Fibroblast of peridontal ligament (primary cell): ENCODE data around the gene AFMID.

Source experiments
- DNase-seq: peaks from one replicate; pipeline ENCODE4 v3.0.0-alpha.2; 2010; ENCODE audit errors: extremely low read depth

Gene AFMID

DNA sequence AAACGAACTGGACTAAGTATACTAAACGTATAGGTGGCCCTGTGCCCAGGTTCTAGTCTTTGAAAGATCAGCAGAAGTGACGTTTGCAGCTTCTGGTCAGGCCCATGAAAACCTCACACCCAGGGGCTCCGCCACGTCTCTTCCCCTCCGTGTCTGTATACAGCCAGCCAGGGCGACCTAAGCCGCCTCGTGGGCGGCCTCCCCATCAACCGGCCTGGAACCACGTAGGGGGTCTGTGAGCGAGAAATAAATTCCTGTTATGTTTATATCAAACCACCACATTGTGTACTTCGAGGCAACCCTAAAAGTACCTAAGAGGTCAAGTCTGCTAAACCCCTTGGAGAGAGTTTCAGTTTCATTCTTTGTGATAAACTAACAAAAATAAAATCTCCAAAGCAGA lies 7.1 kb upstream of the AFMID start:
- peak; percentile 26 for DNase-seq

DNA sequence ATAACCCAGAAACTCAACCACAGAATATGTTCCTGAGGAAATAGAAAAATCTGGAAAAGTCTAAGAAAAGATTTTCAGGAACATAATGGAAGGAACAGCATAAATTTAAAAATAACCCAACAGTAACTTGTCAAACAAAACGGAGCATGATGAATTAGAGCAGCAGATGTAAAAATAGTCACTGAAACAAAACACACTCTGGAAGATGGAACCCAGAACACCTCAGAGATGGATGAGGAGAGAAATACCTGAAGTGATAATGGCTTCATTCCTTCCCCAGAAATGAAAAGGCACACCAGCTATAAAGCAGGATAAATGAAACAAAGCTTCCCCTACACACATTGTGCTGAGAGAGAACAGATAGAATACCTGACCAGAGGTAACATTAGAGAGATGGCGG lies 6.7 kb upstream of the AFMID start:
- DNase-seq = no peak

DNA sequence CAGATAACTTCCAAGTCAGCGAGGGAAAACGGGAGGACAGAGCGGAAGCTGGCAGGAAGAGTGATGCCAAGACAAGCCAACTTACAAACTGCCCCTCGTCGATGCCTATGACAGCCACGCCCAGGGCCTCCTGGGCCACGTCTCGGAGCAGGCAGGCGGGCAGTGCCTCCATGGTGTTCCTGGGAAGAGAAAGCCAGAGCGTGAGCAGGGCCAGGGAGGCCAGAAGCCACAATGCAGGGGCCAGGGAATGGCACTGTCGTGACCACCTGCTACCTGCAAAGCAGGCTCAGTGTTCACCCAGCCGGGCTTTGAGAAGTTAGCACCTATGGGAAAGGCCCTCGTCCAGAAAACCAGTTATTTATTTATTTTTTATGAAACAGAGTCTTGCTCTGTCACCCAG lies 4.7 kb upstream of the AFMID start:
- no peak for DNase-seq

DNA sequence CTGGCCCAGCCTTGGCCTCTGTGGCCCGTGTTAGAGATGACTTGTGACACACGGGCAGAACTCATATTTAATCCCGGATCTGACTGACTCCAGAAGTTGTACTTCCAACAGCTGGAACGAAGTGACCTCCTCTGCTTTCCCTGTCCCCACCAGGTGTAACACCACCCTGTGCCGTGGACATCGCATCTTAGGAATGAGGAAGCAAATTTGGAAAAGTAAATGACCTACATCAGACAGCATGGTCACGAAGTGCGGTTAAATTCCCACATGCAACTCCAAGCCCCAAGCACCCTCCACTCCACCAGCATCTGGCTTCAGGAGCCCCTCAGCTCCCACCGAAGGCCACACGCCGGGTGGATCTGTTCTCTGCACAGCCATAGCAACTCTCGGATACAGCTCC lies 3.2 kb upstream of the AFMID start:
- DNase-seq = no peak

DNA sequence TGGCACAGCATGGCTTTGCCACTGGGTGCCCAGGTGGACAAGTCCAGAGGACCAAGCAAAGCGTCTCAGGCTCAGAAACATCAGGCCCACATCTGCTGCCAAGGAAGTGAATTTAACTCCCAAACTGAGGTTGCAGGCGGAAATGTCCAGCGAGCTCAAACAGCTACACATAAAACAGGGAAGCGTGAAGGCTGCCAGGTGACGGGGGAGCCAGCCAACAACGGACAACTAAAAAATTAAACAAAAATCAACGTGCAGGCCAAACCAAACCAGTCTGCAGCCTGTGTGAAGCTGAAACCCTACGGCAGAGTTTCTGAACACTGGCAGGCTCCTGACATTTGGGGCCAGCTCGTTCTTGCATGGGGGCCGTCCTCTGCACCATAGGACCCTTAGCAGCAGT lies 2.8 kb upstream of the AFMID start:
- DNase-seq = no peak

DNA sequence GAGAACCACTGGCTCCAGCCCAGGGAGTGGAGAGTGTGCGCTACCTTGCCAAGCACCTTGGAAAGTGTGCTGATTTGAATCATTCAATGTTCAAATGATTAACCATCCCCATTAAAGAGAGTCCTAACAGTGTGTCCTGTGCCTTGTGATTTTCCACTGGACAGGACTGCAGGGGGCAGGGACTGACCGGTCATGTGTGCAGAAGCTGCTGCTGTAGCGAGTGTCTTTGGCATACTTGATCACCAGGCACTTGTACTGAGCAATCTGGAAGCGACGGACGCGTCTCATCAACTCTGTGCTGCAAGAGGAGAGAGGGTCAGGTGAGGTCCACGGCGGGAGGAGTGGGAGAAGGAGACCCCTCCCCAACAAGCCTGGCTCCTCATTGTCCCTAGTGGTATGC lies 2.3 kb upstream of the AFMID start:
- no peak for DNase-seq

DNA sequence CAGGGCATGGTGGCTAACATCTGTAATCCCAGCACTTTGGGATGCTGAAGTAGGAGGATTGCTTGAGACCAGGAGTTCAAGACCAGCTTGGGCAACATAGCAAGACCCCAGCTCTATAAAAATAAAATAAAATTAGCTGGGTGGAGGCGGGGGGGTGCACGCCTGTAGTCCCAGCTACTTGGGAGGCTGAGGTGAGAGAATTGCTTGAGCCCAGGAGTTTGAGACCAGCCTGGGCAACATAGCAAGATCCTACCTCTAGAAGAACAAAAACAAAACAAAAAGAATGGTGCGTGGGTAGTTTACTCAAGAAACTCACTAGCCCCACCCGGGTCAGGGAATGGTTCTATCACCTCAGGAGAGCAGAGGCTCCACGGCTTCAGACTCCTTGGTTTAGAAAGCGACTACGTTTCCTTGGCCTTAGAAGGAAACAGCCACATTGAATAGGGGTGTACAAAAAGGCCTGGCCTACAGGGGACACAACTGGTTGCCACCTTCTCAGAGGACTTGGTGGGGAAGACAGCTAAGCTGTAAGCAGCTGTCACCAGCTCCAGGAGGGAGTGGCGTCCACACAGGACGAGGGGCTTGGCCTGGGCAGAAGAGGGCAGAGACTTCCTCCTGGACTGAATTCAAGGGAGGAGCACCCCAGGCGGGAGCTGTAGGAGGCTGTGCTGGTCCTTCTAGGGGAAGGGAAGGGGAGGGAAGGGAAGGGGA lies 1.0 kb upstream of the AFMID start:
- DNase-seq = no peak

DNA sequence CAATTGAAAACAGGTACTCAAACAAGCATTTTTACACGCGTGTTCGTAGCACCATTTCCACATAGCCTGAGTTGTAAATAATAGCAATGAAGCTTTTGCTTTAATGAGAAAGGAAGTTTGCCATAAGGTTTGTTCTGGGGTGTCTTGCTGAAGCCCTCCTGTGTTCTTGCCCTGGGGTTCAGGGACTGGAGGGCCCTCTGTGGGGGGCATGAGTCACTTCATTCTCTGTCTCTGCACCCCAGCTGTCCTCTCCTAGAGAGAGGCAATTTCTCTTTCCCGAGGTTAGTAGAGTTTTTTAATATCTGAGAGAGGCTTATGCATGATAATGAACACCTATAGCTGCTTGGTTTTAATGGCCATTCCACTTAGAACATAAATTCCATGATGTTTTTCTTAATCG lies 9.6 kb downstream of the AFMID start:
- DNase-seq = no peak

DNA sequence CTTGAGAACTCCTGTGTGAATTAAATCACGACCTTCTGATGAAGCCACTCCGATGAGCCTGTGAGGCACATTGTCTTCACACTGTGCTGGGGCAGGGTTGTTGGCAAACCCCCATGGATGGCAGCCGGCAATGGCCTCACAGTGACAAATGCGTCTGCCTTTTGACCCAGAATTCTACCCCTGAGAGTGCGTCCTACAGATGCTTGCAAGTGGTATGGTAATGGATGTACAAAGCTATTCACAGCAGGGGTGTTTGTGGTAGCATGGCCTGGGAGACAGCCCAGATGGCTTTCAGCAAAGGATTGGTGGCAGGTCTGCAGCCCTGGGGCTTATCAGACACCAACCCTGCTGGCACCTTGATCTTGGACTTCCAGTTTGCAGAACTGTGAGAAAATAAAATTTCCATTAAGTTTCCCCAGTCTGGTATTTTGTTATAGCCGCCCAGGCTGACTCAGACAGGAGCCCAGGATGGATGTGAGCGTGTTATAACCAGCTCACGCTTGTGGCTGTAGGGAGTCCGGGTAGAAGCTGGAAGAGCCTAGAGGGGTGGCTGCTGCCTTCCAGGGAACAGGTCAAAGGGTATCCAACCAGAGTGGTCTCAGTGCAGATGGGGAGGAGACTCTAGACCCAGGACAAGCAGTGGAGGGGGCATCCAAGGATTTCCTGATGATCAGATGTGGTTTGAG lies 10.1 kb downstream of the AFMID start:
- no peak for DNase-seq

DNA sequence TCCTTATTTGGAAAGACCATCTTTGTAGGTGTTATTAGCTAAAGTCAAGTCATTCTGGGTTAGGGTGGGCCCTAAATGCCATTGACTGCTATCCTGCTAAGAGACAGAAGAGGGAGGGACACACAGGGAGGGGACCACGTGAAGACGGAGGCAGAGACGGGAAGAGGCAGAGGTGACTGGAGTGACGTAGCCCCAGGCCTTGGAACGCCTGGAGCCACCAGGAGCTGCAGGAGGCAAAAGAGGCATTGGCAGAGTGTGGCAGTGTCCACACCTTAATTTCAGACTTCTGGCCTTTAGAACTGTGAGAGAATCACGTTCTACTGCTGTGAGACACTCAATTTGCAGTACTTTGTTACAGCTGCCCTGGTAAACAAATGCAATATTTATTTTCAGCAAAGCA lies 13.3 kb downstream of the AFMID start:
- no peak for DNase-seq

DNA sequence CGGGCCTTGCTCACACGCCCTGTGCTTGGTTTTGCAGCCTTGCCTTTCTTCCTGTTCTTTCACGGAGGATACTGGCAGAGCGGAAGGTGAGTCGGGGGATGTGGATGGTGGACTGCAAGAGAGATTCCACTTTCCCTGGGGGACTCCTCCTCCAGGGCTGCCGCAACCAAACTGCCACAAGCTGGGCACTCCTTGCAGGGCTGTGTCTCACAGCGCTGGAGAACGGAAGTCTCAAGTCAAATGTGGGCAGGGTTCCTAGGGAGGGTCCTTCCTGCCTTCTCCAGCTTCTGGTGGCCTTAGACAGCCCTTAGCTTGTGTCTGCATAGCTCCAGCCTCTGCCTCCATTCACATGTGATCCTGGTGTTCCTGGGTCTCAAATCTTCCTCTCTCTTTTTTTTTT lies 15.5 kb downstream of the AFMID start:
- DNase-seq = no peak

DNA sequence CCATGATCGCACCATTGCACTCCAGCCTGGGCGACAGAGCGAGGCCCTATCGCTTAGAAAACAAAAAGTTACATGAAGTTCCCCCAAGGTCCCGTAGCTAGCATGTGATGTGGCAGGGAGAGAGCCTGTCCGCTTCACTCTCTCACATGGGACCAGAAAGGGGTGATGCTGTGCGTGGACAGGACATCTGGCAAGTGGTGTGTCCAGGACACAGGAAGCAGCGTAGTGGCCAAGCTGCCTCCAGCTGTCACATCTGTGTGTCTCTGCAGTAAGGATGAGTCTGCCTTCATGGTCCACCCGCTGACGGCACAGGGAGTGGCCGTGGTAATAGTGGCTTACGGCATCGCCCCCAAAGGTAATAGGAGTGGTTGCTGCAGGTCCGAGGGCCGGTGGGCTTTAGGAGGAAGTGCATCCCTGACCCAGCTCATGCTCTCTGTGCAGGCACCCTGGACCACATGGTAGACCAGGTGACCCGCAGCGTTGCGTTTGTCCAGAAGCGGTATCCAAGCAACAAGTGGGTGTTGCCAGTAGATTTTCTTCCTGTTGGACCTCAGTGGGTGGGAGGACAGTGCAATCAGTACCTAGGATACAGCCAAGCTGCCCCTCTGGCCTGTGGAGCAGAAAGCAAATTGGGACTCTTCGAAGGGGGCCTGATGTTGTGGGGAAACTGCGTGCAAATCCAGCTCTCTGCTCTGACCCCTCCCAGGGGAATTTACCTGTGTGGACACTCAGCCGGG lies 17.4 kb downstream of the AFMID start:
- DNase-seq = no peak

DNA sequence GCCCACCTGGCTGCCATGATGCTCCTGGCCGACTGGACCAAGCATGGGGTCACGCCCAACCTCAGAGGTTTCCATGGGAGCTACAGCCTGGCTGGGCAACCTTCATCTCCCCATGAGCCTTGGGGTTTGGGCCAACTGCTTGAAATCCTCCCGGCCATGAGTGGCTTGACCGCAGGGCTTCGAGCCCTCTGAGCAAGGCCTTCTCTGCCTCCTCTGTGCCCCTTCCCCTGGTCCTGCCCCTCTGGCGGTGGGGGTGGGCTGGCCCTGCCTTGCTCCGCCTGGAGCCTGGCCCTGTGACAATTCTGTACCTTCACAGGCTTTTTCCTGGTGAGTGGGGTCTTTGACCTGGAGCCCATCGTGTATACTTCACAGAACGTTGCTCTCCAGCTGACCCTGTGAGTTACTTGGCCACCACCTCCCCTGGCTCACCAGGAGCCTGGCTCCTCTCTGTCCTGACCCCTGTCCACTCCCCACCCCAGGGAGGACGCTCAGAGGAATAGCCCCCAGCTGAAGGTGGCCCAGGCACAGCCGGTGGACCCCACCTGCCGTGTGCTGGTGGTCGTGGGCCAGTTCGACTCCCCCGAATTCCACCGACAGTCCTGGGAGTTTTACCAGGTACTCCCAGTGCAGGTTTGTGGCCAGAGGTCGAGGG lies 18.1 kb downstream of the AFMID start:
- DNase-seq = no peak

DNA sequence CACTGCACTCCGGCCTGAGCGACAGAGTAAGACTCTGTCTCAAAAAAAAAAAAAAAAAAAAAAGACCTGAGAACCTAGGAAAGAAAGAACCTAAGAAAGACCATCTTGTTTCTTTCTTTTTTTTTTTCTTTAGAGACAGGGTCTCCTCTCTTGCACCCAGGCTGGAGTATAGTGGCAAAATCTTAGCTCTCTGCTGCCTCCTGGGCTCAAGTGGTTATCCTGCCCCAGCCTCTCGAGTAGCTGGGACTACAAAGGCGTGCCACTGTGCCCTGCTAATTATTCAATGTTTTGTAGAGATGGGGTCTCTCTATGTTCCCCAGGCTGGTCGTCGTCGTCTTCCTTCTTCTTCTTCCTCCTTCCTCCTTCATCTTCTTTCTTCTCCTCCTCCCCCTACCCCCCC lies 19.1 kb downstream of the AFMID start:
- no peak for DNase-seq

DNA sequence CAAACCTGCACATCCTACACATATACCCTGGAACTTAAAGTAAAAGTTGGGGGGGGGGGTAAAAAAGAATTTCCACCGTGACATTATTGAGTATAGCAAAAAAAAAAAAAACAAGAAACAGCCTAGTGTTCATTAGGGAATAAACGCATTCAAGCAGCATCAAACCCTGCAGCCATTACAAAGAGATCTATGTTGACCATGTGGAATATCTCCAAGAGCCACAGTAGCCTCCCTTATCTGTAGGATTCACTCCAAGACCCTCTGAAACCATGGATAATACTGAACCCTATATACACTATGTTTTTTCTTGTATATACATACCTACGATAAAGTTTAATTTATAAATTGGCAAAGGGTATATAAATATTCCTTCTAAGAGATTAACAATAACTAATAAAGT lies 21.3 kb downstream of the AFMID start:
- DNase-seq = no peak

DNA sequence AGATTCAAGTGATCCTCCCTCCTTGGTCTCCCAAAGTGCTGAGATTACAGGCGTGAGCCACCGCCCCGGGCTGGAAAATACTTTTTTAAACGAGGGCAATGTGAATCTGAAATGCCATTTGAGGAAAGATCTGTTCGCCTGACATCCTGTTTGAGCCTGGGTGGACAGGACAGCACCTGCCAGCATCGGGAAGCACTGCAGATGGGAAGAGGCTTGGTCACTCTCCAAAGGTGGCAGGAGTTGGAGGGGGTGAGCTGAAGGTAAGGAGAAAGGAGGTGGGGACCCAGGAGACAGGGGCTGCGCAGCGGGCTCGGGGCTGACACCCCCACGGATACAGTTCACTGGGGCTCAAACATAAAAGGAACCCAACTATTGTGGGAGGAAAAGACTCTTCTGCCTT lies 22.9 kb downstream of the AFMID start:
- DNase-seq = no peak

DNA sequence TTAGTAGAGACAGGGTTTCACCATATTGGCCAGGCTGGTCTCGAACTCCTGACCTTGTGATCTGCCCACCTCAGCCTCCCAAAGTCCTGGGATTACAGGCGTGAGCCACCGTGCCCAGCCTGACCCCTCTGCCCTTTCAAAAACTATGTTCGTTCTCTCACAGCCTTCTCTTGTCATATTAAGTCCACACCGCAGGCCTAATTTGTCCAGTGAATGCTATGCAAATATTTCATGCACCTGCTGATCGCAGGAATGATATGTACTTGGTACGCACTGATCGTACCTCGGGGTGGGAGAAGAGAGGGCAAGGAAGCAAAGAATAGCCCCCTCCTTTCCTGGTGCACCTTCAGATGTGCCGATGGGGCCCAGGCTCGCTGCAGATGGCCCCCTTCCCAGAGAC lies 23.9 kb downstream of the AFMID start:
- DNase-seq = no peak

DNA sequence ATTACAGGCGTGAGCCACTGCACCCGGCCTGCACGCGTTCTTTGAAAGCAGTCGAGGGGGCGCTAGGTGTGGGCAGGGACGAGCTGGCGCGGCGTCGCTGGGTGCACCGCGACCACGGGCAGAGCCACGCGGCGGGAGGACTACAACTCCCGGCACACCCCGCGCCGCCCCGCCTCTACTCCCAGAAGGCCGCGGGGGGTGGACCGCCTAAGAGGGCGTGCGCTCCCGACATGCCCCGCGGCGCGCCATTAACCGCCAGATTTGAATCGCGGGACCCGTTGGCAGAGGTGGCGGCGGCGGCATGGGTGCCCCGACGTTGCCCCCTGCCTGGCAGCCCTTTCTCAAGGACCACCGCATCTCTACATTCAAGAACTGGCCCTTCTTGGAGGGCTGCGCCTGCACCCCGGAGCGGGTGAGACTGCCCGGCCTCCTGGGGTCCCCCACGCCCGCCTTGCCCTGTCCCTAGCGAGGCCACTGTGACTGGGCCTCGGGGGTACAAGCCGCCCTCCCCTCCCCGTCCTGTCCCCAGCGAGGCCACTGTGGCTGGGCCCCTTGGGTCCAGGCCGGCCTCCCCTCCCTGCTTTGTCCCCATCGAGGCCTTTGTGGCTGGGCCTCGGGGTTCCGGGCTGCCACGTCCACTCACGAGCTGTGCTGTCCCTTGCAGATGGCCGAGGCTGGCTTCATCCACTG lies 27.0 kb downstream of the AFMID start, which contains the start of gene BIRC5:
TSS of gene BIRC5 (plus strand) at position 238 of the 690 bp plus-strand sequence. CDS start at position 302, 64 bp downstream.
- DNase-seq = peak; percentile 67

DNA sequence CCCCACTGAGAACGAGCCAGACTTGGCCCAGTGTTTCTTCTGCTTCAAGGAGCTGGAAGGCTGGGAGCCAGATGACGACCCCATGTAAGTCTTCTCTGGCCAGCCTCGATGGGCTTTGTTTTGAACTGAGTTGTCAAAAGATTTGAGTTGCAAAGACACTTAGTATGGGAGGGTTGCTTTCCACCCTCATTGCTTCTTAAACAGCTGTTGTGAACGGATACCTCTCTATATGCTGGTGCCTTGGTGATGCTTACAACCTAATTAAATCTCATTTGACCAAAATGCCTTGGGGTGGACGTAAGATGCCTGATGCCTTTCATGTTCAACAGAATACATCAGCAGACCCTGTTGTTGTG lies 27.5 kb downstream of the AFMID start:
- no peak for DNase-seq

DNA sequence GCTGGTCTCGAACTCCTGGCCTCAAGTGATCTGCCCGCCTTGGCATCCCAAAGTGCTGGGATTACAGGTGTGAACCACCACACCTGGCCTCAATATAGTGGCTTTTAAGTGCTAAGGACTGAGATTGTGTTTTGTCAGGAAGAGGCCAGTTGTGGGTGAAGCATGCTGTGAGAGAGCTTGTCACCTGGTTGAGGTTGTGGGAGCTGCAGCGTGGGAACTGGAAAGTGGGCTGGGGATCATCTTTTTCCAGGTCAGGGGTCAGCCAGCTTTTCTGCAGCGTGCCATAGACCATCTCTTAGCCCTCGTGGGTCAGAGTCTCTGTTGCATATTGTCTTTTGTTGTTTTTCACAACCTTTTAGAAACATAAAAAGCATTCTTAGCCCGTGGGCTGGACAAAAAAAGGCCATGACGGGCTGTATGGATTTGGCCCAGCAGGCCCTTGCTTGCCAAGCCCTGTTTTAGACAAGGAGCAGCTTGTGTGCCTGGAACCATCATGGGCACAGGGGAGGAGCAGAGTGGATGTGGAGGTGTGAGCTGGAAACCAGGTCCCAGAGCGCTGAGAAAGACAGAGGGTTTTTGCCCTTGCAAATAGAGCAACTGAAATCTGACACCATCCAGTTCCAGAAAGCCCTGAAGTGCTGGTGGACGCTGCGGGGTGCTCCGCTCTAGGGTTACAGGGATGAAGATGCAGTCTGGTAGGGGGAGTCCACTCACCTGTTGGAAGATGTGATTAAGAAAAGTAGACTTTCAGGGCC lies 32.4 kb downstream of the AFMID start:
- DNase-seq = no peak

DNA sequence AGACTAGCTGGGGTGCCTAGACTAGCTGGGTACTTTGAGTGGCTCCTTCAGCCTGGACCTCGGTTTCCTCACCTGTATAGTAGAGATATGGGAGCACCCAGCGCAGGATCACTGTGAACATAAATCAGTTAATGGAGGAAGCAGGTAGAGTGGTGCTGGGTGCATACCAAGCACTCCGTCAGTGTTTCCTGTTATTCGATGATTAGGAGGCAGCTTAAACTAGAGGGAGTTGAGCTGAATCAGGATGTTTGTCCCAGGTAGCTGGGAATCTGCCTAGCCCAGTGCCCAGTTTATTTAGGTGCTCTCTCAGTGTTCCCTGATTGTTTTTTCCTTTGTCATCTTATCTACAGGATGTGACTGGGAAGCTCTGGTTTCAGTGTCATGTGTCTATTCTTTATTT lies 35.9 kb downstream of the AFMID start:
- DNase-seq = no peak
